H1 (cell line): ENCODE results near the gene RND3. TPM values are rescaled to one million over a fixed set of nuclear protein-coding genes. Genes with fewer than 3 reads are reported as not detected.

Experiments
- CTCF ChIA-PET: fragments of 300-600 bp; sonication (Branson Sonifier 250); formaldehyde crosslinking; loops from one replicate; lab custom pipeline; 2021; ENCODE audit not compliant: partially characterized antibody; lab: Charles Lee
- POLR2A ChIA-PET: fragments of 300-600 bp; sonication (Branson Sonifier 250); formaldehyde crosslinking; loops from one replicate; lab custom pipeline; 2021; ENCODE audit warnings: inconsistent platforms; ENCODE audit not compliant: partially characterized antibody; lab: Charles Lee
- DNase-seq, 2 experiments: peaks; one replicate each; pipeline versions ENCODE4 v3.0.0 to v3.0.0-alpha.2; 2010 to 2022; ENCODE audit warnings: low spot score in 2 of 2, low read depth in 1 of 2, mixed read lengths in 1 of 2
- FAIRE-seq: peaks from 2 replicates; lab custom pipeline; 2011; peaks lifted over from hg19 to GRCh38; lab: Jason Lieb, UNC
- H2AFZ ChIP-seq: 2 replicates; pipeline ENCODE4 v1.8.1; 2012; ENCODE audit warnings: low read length, inconsistent platforms
- H2AK5ac ChIP-seq: 2 replicates; pipeline ENCODE4 v1.6.1; 2013; ENCODE audit warnings: low read depth, low read length
- H2BK120ac ChIP-seq: replicated peaks from 2 replicates; pipeline ENCODE3; 2013; ENCODE audit warnings: low read depth, low read length, inconsistent platforms
- H2BK12ac ChIP-seq: 2 replicates; pipeline ENCODE4 v1.6.1; 2013; ENCODE audit warnings: low read depth, low read length
- H2BK15ac ChIP-seq: 2 replicates; pipeline ENCODE4 v1.6.1; 2013; ENCODE audit warnings: low read length
- H2BK20ac ChIP-seq: 2 replicates; pipeline ENCODE4 v1.6.1; 2013; ENCODE audit warnings: low read length
- H2BK5ac ChIP-seq: 2 replicates; pipeline ENCODE4 v1.6.1; 2013; ENCODE audit warnings: low read depth, low read length
- H3K14ac ChIP-seq: 2 replicates; pipeline ENCODE4 v1.6.1; 2013; ENCODE audit warnings: inconsistent platforms; ENCODE audit not compliant: insufficient read length
- H3K18ac ChIP-seq: 2 replicates; pipeline ENCODE4 v1.6.1; 2013; ENCODE audit warnings: low read length; ENCODE audit errors: extremely low read depth
- H3K23ac ChIP-seq: 2 replicates; pipeline ENCODE4 v1.6.1; 2013; ENCODE audit warnings: inconsistent platforms; ENCODE audit not compliant: insufficient read length
- H3K23me2 ChIP-seq: 2 replicates; pipeline ENCODE4 v1.6.1; 2013; ENCODE audit warnings: low read depth, low read length
- H3K27ac ChIP-seq: 2 replicates; pipeline ENCODE4 v1.6.1; 2011; ENCODE audit warnings: low read depth, low read length, inconsistent platforms
- H3K27me3 ChIP-seq, 4 experiments: replicated peaks in 1 of 4; 1 replicate in 1 of 4; 2 replicates in 3 of 4; pipeline versions ENCODE4 v1.6.1 to v1.8.1; 2011 to 2013; ENCODE audit warnings: low read length in 3 of 4, mild to moderate bottlenecking in 3 of 4, inconsistent platforms in 2 of 4, mixed read lengths in 2 of 4, moderate library complexity in 1 of 4; ENCODE audit not compliant: control insufficient read depth in 3 of 4, insufficient read depth in 3 of 4; ENCODE audit errors: extremely low read depth in 1 of 4
- H3K36me3 ChIP-seq, 4 experiments: 2 replicates each; pipeline versions ENCODE4 v1.6.1 to v1.8.1; 2011 to 2013; ENCODE audit warnings: mild to moderate bottlenecking in 4 of 4, low read length in 3 of 4, moderate library complexity in 2 of 4, control low read depth in 1 of 4, inconsistent platforms in 1 of 4; ENCODE audit not compliant: insufficient read depth in 4 of 4, control insufficient read depth in 2 of 4
- H3K4ac ChIP-seq: replicated peaks from 2 replicates; pipeline ENCODE3; 2013; ENCODE audit warnings: low read length, low read depth, mixed read lengths, inconsistent platforms; ENCODE audit not compliant: insufficient read length
- H3K4me1 ChIP-seq, 4 experiments: replicated peaks in 1 of 4; 1 replicate in 1 of 4; 2 replicates in 3 of 4; pipeline versions ENCODE4 v1.6.1 to v1.8.1; 2011 to 2013; ENCODE audit warnings: low read length in 3 of 4, inconsistent platforms in 2 of 4, mixed read lengths in 1 of 4; ENCODE audit not compliant: insufficient read depth in 4 of 4, control insufficient read depth in 3 of 4
- H3K4me2 ChIP-seq, 2 experiments: 2 replicates each; pipeline versions ENCODE4 v1.6.1 to v1.8.1; 2011 to 2013; ENCODE audit warnings: low read depth in 2 of 2, low read length in 2 of 2, control low read depth in 1 of 2, inconsistent platforms in 1 of 2, mild to moderate bottlenecking in 1 of 2; ENCODE audit not compliant: insufficient read depth in 1 of 2
- H3K4me3 ChIP-seq, 4 experiments: fragments of 200-600, 300-600 bp in 1 of 4; sonication (generic), shearing (Covaris generic), sonication (Bioruptor Twin) in 1 of 4; 2 replicates each; pipeline versions ENCODE4 v1.5.1 to v1.8.1; 2011 to 2016; ENCODE audit warnings: low read length in 4 of 4, low read depth in 3 of 4, control low read depth in 2 of 4, inconsistent platforms in 2 of 4, mild to moderate bottlenecking in 2 of 4, mixed read lengths in 1 of 4, moderate library complexity in 1 of 4; ENCODE audit not compliant: insufficient read depth in 2 of 4; ENCODE audit errors: extremely low read depth in 1 of 4
- H3K56ac ChIP-seq: replicated peaks from 2 replicates; pipeline ENCODE3; 2013; ENCODE audit warnings: low read depth, mild to moderate bottlenecking, mixed read lengths, low read length, inconsistent platforms; ENCODE audit not compliant: insufficient read length
- H3K79me1 ChIP-seq: 2 replicates; pipeline ENCODE4 v1.6.1; 2013; ENCODE audit warnings: low read depth, low read length, control low read depth
- H3K79me2 ChIP-seq, 2 experiments: 2 replicates each; pipeline versions ENCODE4 v1.6.1 to v1.8.1; 2012 to 2013; ENCODE audit warnings: low read length in 2 of 2, mild to moderate bottlenecking in 2 of 2, inconsistent platforms in 1 of 2; ENCODE audit not compliant: insufficient read depth in 2 of 2, control insufficient read depth in 1 of 2
- H3K9ac ChIP-seq, 4 experiments: replicated peaks in 1 of 4; 1 replicate in 1 of 4; 2 replicates in 3 of 4; pipeline versions ENCODE4 v1.6.1 to v1.8.1; 2011 to 2013; ENCODE audit warnings: low read depth in 3 of 4, low read length in 3 of 4, control low read depth in 2 of 4, mild to moderate bottlenecking in 2 of 4, moderate library complexity in 2 of 4, inconsistent platforms in 1 of 4; ENCODE audit errors: extremely low read depth in 1 of 4
- H3K9me3 ChIP-seq, 2 experiments: 2 replicates each; pipeline versions ENCODE4 v1.6.1 to v1.8.1; 2012 to 2013; ENCODE audit warnings: mild to moderate bottlenecking in 2 of 2, moderate library complexity in 2 of 2, control low read depth in 1 of 2, inconsistent platforms in 1 of 2, low read depth in 1 of 2, low read length in 1 of 2, mixed read lengths in 1 of 2; ENCODE audit not compliant: insufficient read depth in 2 of 2
- H4K20me1 ChIP-seq, 2 experiments: replicated peaks in 1 of 2; 2 replicates each; pipeline versions ENCODE3 to v1.8.1; 2011 to 2013; ENCODE audit warnings: inconsistent platforms in 2 of 2, low read length in 2 of 2, mild to moderate bottlenecking in 1 of 2; ENCODE audit not compliant: insufficient read depth in 2 of 2, control insufficient read depth in 1 of 2
- H4K5ac ChIP-seq: 2 replicates; pipeline ENCODE4 v1.6.1; 2013; ENCODE audit warnings: low read length, low read depth, mixed read lengths, inconsistent platforms; ENCODE audit not compliant: insufficient read length
- H4K8ac ChIP-seq: 2 replicates; pipeline ENCODE4 v1.8.0; 2013; ENCODE audit warnings: mild to moderate bottlenecking, moderate library complexity, low read length, inconsistent platforms; ENCODE audit not compliant: insufficient read depth; ENCODE audit errors: extremely low read depth
- H4K91ac ChIP-seq: replicated peaks from 2 replicates; pipeline ENCODE3; 2013; ENCODE audit warnings: low read length, mixed read lengths, inconsistent platforms; ENCODE audit not compliant: insufficient read length
- BACH1 ChIP-seq: IDR thresholded peaks from 2 replicates; pipeline ENCODE4 v1.6.1; 2012; ENCODE audit warnings: low read length, improper control_type of control experiment
- BCL11A ChIP-seq, 2 experiments: IDR thresholded peaks; one replicate each; pipeline ENCODE4 v1.6.1; 2011; ENCODE audit warnings: low read depth in 2 of 2, low read length in 2 of 2, mild to moderate bottlenecking in 2 of 2
- TAF7 ChIP-seq: optimal IDR thresholded peaks from 2 replicates; pipeline ENCODE3; 2011; ENCODE audit warnings: low read depth, mild to moderate bottlenecking, inconsistent platforms, low read length, moderate library complexity, borderline replicate concordance
- YY1 ChIP-seq: IDR thresholded peaks from 2 replicates; pipeline ENCODE4 v1.6.1; 2011; ENCODE audit warnings: low read depth, mild to moderate bottlenecking, low read length
- ZNF274 ChIP-seq: IDR thresholded peaks from 2 replicates; pipeline ENCODE4 v1.7.0; 2012; ENCODE audit warnings: low read length, borderline replicate concordance; ENCODE audit errors: extremely low read depth
- WGBS, 2 experiments: shearing (Covaris generic) in 1 of 2; methylation state at CpG; one replicate each; pipeline versions ENCODE4 v1.1.6 to v1.1.7; 2013 to 2015; ENCODE audit warnings: low lambda C conversion rate in 2 of 2, mixed read lengths in 2 of 2, inconsistent platforms in 1 of 2, low coverage in 1 of 2, missing lambda C conversion rate in 1 of 2; ENCODE audit not compliant: insufficient replicate concordance in 2 of 2, insufficient coverage in 1 of 2, insufficient read length in 1 of 2; ENCODE audit errors: extremely low coverage in 1 of 2, missing lambda C conversion rate in 1 of 2; 5-methylcytosine and 5-hydroxymethylcytosine counted together
- polyA plus RNA-seq, 7 experiments: library from polyadenylated mRNA; depleted of rRNA in 3 of 7; stranded (reverse) in 5 of 7; unstranded in 2 of 7; fragments of >200 nt in 5 of 7; fragments of 200-250 nt in 2 of 7; gene quantifications; 1 replicate in 5 of 7; 2 replicates in 1 of 7; 4 replicates in 1 of 7; pipeline versions ENCODE4 v1.2.1 to v1.2.3, GENCODE V29; 2011 to 2013; ENCODE audit warnings: missing spikeins in 2 of 7, mixed read lengths in 2 of 7
- total RNA-seq: library from RNA; stranded (reverse); fragmentation: NEBNext Ultra II Directional; extraction: Animal tissue kit (Norgen Biotek cat#: 25700); gene quantifications from 2 replicates; pipeline ENCODE4 v1.2.1, GENCODE V29; 2021
- TF ChIP-seq, protein P1 (sequence below): IDR thresholded peaks from 2 replicates; pipeline ENCODE4 v1.6.1; 2012; ENCODE audit warnings: low read length, inconsistent platforms

The RND3 gene
- total and polyA plus RNA-seq, 2 of the 8 experiments (the other 6 are each of a cell fraction or from before 2014, with no cell fraction given), result 12.2 to 25.6 TPM

- Histone ChIP-seq H3K79me2 (no peaks in the 10 kb centered on the region), H3K9ac (no peak overlapping the region), H3K36me3 (no peaks in the 10 kb centered on the region), H3K4ac (no peak overlapping the region), H3K14ac (no peak overlapping the region), H4K8ac (no peak overlapping the region), H3K27ac (no peak overlapping the region), H2BK5ac (no peak overlapping the region), H3K4me1 (peaks cover 0 to 12% (median 4%) of the 10 kb centered on the region in 4 experiments; a peak in 3 of 7 replicates), H3K9me3 (peaks cover 11 to 13% of the 10 kb centered on the region in 2 experiments), H4K91ac (no peak overlapping the region), H2AK5ac (no peak overlapping the region), H2BK12ac (no peak overlapping the region), H4K20me1 (no peaks in the 10 kb centered on the region), H2BK15ac (no peak overlapping the region), H4K5ac (no peak overlapping the region), H3K27me3 (no peaks in the 10 kb centered on the region), H2AFZ (no peak overlapping the region), H3K79me1 (no peaks in the 10 kb centered on the region), H3K4me3 (no peak overlapping the region), H3K18ac (no peak overlapping the region), H3K23me2 (no peaks in the 10 kb centered on the region), H2BK20ac (no peak overlapping the region), H3K23ac (no peak overlapping the region), H2BK120ac (no peak overlapping the region), H3K4me2 (no peak overlapping the region), H3K56ac (no peak overlapping the region)
- POLR2A ChIA-PET, result no interaction called here
- 100% methylated on average over 1 of the region's 1 CpG; no CpG with 5 or more reads in 1 of the 2 experiments for WGBS, 2 experiments
- TF ChIP-seq ZNF274 (no peak), BCL11A (IDR thresholded peaks at IDR 0.05; ENCODE audit: low read depth in 2 of 2, low read length in 2 of 2) (no peak), TAF7 (no peak), YY1 (no peak), BACH1 (no peak)
- TF ChIP-seq, protein P1, sequence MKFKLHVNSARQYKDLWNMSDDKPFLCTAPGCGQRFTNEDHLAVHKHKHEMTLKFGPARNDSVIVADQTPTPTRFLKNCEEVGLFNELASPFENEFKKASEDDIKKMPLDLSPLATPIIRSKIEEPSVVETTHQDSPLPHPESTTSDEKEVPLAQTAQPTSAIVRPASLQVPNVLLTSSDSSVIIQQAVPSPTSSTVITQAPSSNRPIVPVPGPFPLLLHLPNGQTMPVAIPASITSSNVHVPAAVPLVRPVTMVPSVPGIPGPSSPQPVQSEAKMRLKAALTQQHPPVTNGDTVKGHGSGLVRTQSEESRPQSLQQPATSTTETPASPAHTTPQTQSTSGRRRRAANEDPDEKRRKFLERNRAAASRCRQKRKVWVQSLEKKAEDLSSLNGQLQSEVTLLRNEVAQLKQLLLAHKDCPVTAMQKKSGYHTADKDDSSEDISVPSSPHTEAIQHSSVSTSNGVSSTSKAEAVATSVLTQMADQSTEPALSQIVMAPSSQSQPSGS, result no peak
- FAIRE-seq (no peak), DNase-seq (no peak)
- CTCF ChIA-PET, result no interaction called here
These were observed 45.4 kb upstream of the RND3 start for GRCh38 chr2:150532879-150533278.
